Measurements from ENCODE around the gene AKAP9.
"Not testable (repeated sequence)": the region's sequence is repeated elsewhere in the genome, so short reads cannot be mapped to it uniquely, and the experiment has no call there.

DNA sequence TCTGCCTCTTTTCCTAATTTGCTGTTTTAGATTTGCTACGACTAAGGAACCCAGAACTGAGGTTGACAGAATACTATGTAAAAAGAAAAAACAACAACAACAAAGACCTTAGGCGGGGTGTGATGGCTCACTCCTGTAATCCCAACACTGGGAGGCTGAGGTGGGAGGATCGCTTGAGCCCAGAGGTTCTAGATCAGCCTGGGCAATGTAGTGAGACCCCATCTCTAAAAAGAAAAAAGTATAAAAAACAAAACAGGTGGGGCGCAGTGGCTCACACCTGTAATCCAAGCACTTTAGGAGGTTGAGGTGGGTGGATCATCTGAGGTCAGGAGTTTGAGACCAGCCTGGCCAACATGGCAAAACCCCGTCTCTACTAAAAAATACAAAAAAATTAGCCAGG is 4.3 kb downstream of the AKAP9 start:
- TF ChIP-seq POLR2A (IDR thresholded peaks at IDR 0.05) = not testable (repeated sequence)
- TF ChIP-seq, protein P1, sequence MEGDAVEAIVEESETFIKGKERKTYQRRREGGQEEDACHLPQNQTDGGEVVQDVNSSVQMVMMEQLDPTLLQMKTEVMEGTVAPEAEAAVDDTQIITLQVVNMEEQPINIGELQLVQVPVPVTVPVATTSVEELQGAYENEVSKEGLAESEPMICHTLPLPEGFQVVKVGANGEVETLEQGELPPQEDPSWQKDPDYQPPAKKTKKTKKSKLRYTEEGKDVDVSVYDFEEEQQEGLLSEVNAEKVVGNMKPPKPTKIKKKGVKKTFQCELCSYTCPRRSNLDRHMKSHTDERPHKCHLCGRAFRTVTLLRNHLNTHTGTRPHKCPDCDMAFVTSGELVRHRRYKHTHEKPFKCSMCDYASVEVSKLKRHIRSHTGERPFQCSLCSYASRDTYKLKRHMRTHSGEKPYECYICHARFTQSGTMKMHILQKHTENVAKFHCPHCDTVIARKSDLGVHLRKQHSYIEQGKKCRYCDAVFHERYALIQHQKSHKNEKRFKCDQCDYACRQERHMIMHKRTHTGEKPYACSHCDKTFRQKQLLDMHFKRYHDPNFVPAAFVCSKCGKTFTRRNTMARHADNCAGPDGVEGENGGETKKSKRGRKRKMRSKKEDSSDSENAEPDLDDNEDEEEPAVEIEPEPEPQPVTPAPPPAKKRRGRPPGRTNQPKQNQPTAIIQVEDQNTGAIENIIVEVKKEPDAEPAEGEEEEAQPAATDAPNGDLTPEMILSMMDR (IDR thresholded peaks at IDR 0.05) = not testable (repeated sequence)

Data from esophagus squamous epithelium (tissue), 4 donors.